H1 (cell line): ENCODE results near the gene CASS4. TPM values are rescaled to one million over a fixed set of nuclear protein-coding genes. Genes with fewer than 3 reads are reported as not detected.

Source experiments
- ASH2L ChIP-seq: fragments of 200-600, 300-600 bp; sonication (generic); IDR thresholded peaks from one replicate; pipeline ENCODE4 v1.7.1; 2017; ENCODE audit warnings: low read length
- ATF3 ChIP-seq: IDR thresholded peaks from 2 replicates; pipeline ENCODE4 v1.6.1; 2011; ENCODE audit warnings: low read depth, mild to moderate bottlenecking, low read length; ENCODE audit not compliant: insufficient read depth
- BRCA1 ChIP-seq: IDR thresholded peaks from 2 replicates; pipeline ENCODE4 v1.6.1; 2012; ENCODE audit warnings: low read depth, low read length, improper control_type of control experiment
- CTBP2 ChIP-seq: IDR thresholded peaks from 2 replicates; pipeline ENCODE4 v1.7.0; 2011; ENCODE audit warnings: borderline replicate concordance, mild to moderate bottlenecking, moderate library complexity, mixed read lengths, low read length; ENCODE audit not compliant: insufficient read depth, insufficient read length
- FOSL1 ChIP-seq: IDR thresholded peaks from 2 replicates; pipeline ENCODE4 v1.6.1; 2011; ENCODE audit warnings: mild to moderate bottlenecking, low read depth, low read length, moderate library complexity; ENCODE audit not compliant: insufficient read depth
- GABPA ChIP-seq: IDR thresholded peaks from 2 replicates; pipeline ENCODE4 v1.6.1; 2011; ENCODE audit warnings: mild to moderate bottlenecking, low read length, moderate library complexity, borderline replicate concordance; ENCODE audit not compliant: insufficient read depth
- GTF2F1 ChIP-seq: IDR thresholded peaks from 2 replicates; pipeline ENCODE4 v1.6.1; 2012; ENCODE audit warnings: low read depth, low read length, improper control_type of control experiment, borderline replicate concordance
- JUND ChIP-seq: IDR thresholded peaks from 2 replicates; pipeline ENCODE4 v1.6.1; 2011; ENCODE audit warnings: mild to moderate bottlenecking, improper control_type of control experiment, low read length
- KDM4A ChIP-seq: IDR thresholded peaks from one replicate; pipeline ENCODE4 v1.7.1; 2012; ENCODE audit warnings: low read depth, mild to moderate bottlenecking, moderate library complexity, low read length, inconsistent platforms; ENCODE audit not compliant: severe bottlenecking
- KDM5A ChIP-seq: fragments of 200-600 bp; IDR thresholded peaks from 2 replicates; pipeline ENCODE4 v1.7.1; 2012; ENCODE audit warnings: mild to moderate bottlenecking, low read length, inconsistent platforms, mixed read lengths
- POLR2A ChIP-seq, 2 experiments: IDR thresholded peaks; 1 replicate in 1 of 2; 2 replicates in 1 of 2; pipeline ENCODE4 v1.6.1; 2011; ENCODE audit warnings: low read depth in 2 of 2, low read length in 2 of 2, mild to moderate bottlenecking in 2 of 2; ENCODE audit errors: control extremely low read depth in 1 of 2
- POU5F1 ChIP-seq: IDR thresholded peaks from 2 replicates; pipeline ENCODE4 v1.6.1; 2011; ENCODE audit warnings: low read depth, mild to moderate bottlenecking, low read length, moderate library complexity
- RAD21 ChIP-seq, 2 experiments: IDR thresholded peaks in 1 of 2; conservative IDR thresholded peaks in 1 of 2; 2 replicates each; pipeline ENCODE4 v1.6.1; 2011; ENCODE audit warnings: low read depth in 2 of 2, low read length in 2 of 2, improper control_type of control experiment in 1 of 2, inconsistent platforms in 1 of 2, mild to moderate bottlenecking in 1 of 2, moderate library complexity in 1 of 2
- RFX5 ChIP-seq: IDR thresholded peaks from 2 replicates; pipeline ENCODE4 v1.6.1; 2011; ENCODE audit warnings: low read depth, low read length, improper control_type of control experiment, borderline replicate concordance
- SIN3A ChIP-seq, 2 experiments: IDR thresholded peaks in 1 of 2; conservative IDR thresholded peaks in 1 of 2; 2 replicates each; pipeline ENCODE4 v1.6.1; 2011 to 2012; ENCODE audit warnings: low read length in 2 of 2, improper control_type of control experiment in 1 of 2, low read depth in 1 of 2, mild to moderate bottlenecking in 1 of 2
- SRF ChIP-seq: IDR thresholded peaks from 2 replicates; pipeline ENCODE4 v1.6.1; 2011; ENCODE audit warnings: mild to moderate bottlenecking, low read depth, low read length, moderate library complexity
- TCF12 ChIP-seq: IDR thresholded peaks from 2 replicates; pipeline ENCODE4 v1.6.1; 2011; ENCODE audit warnings: low read depth, mild to moderate bottlenecking, low read length
- TEAD4 ChIP-seq: IDR thresholded peaks from 2 replicates; pipeline ENCODE4 v1.6.1; 2012; ENCODE audit warnings: low read depth, low read length, inconsistent platforms, mixed read lengths
- USF2 ChIP-seq: IDR thresholded peaks from 2 replicates; pipeline ENCODE4 v1.6.1; 2011; ENCODE audit warnings: low read length, improper control_type of control experiment
- polyA plus RNA-seq, 7 experiments: library from polyadenylated mRNA; depleted of rRNA in 3 of 7; stranded (reverse) in 5 of 7; unstranded in 2 of 7; fragments of >200 nt in 5 of 7; fragments of 200-250 nt in 2 of 7; gene quantifications; 1 replicate in 5 of 7; 2 replicates in 1 of 7; 4 replicates in 1 of 7; pipeline versions ENCODE4 v1.2.1 to v1.2.3, GENCODE V29; 2011 to 2013; ENCODE audit warnings: missing spikeins in 2 of 7, mixed read lengths in 2 of 7
- total RNA-seq: library from RNA; stranded (reverse); fragmentation: NEBNext Ultra II Directional; extraction: Animal tissue kit (Norgen Biotek cat#: 25700); gene quantifications from 2 replicates; pipeline ENCODE4 v1.2.1, GENCODE V29; 2021
- TF ChIP-seq, protein P1 (sequence below): IDR thresholded peaks from 2 replicates; pipeline ENCODE4 v1.6.1; 2012; ENCODE audit warnings: low read length, inconsistent platforms

The CASS4 gene
- total and polyA plus RNA-seq, 2 of the 8 experiments (the other 6 are each of a cell fraction or from before 2014, with no cell fraction given): not detected

GRCh38 chr20:56468316-56469076, 56.4 kb downstream of the CASS4 start, which contains the start of gene RTF2 (continued):
- TF ChIP-seq CTBP2 (no peak), KDM5A (peak; percentile 85), USF2 (no peak), FOSL1 (no peak), JUND (0 out of 2 replicates have a peak, but pooled peaks have one; percentile 23), ATF3 (peak; percentile 77), SIN3A (conservative IDR thresholded peaks at IDR 0.05 in 1 of 2, IDR thresholded peaks at IDR 0.05 in 1 of 2; ENCODE audit: low read depth in 1 of 2, low read length in 2 of 2) (peak in 1 of 2 experiments; percentile 98; a peak in 2 of 4 replicates), KDM4A (peak; percentile 74), RAD21 (IDR thresholded peaks at IDR 0.05 in 1 of 2, conservative IDR thresholded peaks at IDR 0.05 in 1 of 2; ENCODE audit: low read depth in 2 of 2, low read length in 2 of 2) (no peak), BRCA1 (no peak), RFX5 (no peak), TEAD4 (no peak), POU5F1 (no peak), GABPA (peak; percentile 97), TCF12 (no peak), GTF2F1 (no peak; the same call in 1 of the 2 replicates), ASH2L (peak; percentile 85), POLR2A (IDR thresholded peaks at IDR 0.05; ENCODE audit: control extremely low read depth in 1 of 2, low read depth in 2 of 2, low read length in 2 of 2) (peak; percentile 46 to 71; a peak in 2 of 3 replicates), SRF (peak; percentile 80)
- TF ChIP-seq, protein P1, sequence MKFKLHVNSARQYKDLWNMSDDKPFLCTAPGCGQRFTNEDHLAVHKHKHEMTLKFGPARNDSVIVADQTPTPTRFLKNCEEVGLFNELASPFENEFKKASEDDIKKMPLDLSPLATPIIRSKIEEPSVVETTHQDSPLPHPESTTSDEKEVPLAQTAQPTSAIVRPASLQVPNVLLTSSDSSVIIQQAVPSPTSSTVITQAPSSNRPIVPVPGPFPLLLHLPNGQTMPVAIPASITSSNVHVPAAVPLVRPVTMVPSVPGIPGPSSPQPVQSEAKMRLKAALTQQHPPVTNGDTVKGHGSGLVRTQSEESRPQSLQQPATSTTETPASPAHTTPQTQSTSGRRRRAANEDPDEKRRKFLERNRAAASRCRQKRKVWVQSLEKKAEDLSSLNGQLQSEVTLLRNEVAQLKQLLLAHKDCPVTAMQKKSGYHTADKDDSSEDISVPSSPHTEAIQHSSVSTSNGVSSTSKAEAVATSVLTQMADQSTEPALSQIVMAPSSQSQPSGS: no peak
